HG02610 (cell line): ENCODE data around the gene MFSD2A.
"Not testable (repeated sequence)": the region's sequence is repeated elsewhere in the genome, so short reads cannot be mapped to it uniquely, and the experiment has no call there.

ENCODE experiments used
- ATAC-seq: cut with Tn5 transposase; IDR thresholded peaks from one replicate; pipeline ENCODE4 v1.9.1; 2021; ENCODE audit warnings: mild to moderate bottlenecking, moderate library complexity; ENCODE audit not compliant: unreplicated experiment

The MFSD2A gene

GRCh38 chr1:39996396-39997004 is 41.6 kb downstream of the MFSD2A start:
- no peak for ATAC-seq

GRCh38 chr1:40001456-40001855 is 46.5 kb downstream of the MFSD2A start:
- ATAC-seq: no peak

DNA sequence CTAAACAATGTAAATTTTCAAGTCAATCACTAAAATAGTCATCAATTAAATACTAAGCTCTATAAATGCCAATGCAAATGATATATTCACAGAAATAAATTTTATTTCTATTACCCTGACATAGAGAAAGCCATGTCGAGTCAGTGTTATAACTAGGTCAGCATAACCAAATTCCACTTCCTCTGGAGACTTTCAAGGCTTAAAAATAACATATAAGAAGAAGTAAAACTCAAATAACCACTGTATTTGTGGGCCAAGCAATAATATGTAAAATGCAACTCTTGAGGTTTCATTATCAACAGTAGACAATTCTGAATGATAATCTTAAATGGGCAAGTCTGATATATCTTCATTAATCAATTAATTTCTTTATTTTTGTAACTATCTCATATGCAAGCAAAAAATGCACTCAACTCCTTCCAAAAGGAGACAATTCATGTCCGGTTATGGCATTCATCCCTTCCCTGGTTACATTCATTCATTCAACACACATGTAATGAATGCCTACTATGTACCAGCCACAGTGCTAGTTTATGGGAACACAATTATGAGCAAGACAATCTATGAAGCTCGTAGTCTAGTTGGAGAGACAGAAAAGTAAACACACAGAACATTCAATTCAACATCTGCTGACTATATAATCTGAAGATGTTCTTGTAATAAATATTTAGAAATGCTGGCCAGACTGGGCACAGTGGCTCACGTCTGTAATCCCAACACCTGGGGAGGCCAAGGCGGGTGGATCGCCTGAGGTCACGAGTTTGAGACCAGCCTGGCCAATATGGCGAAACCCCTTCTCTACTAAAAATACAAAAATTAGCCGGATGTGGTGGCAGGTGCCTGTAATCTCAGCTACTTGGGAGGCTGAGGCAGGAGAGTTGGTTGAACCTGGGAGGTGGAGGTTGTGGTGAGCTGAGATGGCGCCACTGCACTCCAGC is 48.5 kb downstream of the MFSD2A start:
- ATAC-seq: peak; percentile 62

DNA sequence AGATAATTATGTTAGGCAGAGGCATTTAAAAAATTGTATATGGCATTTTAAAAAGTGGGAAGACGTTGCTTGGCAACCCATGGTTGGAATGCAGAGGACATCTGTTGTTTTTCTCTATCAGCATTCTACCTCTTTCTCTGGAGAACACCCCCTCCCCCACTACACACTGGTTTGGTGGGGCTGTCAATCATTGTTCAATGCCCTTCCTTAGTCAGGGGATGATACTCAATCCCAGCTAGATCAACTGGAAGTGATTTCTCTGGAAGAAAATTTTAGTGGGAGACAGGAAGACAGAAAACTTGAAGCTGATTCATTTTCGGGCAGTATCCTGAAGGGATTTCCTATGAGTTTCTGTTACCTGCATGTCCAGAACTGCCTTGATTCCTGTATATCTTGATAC is 49.9 kb downstream of the MFSD2A start:
- no peak for ATAC-seq

GRCh38 chr1:40007481-40008034 is 52.6 kb downstream of the MFSD2A start:
- not testable (repeated sequence) for ATAC-seq

GRCh38 chr1:40011198-40011597 is 56.3 kb downstream of the MFSD2A start:
- no peak for ATAC-seq

- no peak for ATAC-seq
These were observed 59.3 kb downstream of the MFSD2A start for GRCh38 chr1:40014253-40014706.

DNA sequence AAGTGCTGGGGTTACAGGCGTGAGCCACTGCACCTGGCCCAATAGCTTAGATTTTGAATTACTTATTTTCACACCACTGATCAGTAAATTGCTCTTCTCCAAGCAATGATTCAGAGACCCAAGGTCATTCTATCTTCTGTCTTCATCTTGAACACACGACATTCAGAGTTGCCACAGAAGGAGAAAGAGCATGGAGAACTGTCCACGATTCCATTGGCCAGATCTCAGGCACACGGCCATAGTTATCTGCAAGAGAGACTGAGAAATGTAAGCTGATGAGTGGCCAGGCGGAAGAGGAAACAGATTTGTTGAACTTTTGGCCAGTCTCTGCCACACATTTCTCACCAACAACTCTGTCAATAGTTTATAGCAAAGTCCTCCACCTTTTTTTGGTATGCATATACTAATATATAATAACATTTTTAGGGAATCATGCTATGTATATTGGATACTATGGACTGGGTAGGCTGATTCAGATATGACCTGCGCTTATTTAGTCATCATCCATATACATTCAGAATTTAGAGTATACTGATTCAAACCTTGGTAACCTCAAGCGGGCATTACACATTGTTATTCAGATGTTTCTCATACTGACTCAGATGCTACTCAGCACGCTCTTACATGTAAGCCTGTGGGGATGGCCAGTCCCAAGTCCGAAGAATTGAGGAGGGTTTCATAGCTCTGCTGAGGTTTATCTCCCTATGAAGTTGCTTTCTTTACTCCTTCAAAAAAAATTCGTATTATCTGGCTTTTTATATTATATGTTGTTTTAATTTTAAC is 60.1 kb downstream of the MFSD2A start:
- no peak for ATAC-seq

DNA sequence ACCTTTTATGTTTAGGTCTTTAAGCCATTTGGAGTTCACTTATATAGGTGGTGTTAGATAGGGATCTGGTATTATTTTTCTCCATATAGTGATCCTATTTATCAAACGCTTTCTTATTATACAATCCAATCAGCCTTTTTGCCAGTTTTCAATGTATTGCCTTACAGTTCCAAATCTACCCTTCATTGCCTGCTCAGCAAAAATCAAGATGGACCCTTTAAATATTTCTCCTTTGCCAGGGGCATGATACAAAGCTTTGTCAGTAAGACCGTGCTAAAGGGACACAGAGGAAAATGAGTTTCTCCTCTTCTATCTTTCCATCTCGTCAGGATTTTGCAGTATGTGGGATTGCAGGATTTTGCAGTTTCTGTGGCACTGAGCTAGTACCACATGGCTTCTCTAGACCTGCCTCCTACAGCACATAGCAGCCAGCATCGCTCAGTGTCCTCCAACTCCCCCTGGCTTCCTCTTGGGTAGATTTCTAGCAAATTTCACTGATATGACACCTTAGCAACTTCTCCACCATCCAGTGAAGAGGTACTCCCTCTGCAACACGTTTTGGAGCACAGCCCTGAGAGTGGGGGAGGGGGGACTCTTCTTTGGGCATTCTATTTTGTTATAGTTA is 63.1 kb downstream of the MFSD2A start:
- ATAC-seq: no peak
